Peyer's patch (tissue), 4 donors: ENCODE results near the gene ANXA6. TPM values are rescaled to one million over a fixed set of nuclear protein-coding genes. Genes with fewer than 3 reads are reported as not detected.
"Not testable (repeated sequence)": the region's sequence is repeated elsewhere in the genome, so short reads cannot be mapped to it uniquely, and the experiment has no call there.

Source experiments
- DNase-seq, 3 donors: peaks; one replicate each; pipeline ENCODE4 v3.0.0-alpha.2; 2017 to 2019
- H3K27ac ChIP-seq, 4 donors: fragments of 200-600 bp; sonication (generic); one replicate each; pipeline ENCODE4 v1.5.1; 2016 to 2019
- H3K27me3 ChIP-seq, 2 donors: fragments of 200-600 bp; sonication (generic); one replicate each; pipeline ENCODE4 v1.5.1; 2019
- H3K36me3 ChIP-seq, 3 donors: fragments of 200-600 bp; sonication (generic); one replicate each; pipeline ENCODE4 v1.5.1; 2016 to 2019
- H3K4me1 ChIP-seq, 4 donors: fragments of 200-600 bp; sonication (generic); one replicate each; pipeline ENCODE4 v1.5.1; 2016 to 2019
- H3K4me3 ChIP-seq, 4 donors: fragments of 200-600 bp; sonication (generic); 1 replicate in 3 of 4; 2 replicates in 1 of 4; pipeline ENCODE4 v1.5.1; 2016 to 2019; ENCODE audit warnings: mild to moderate bottlenecking in 1 of 4
- H3K9me3 ChIP-seq, 4 donors: fragments of 200-600 bp; sonication (generic); one replicate each; pipeline ENCODE4 v1.5.1; 2016 to 2019; ENCODE audit warnings: mild to moderate bottlenecking in 1 of 4
- CTCF ChIP-seq, 6 experiments: fragments of 450-650 bp in 4 of 6; fragments of 200-600 bp in 2 of 6; sonication (generic) in 1 of 6; IDR thresholded peaks; one replicate each; pipeline ENCODE4 v1.5.1; 2017 to 2019; ENCODE audit warnings: antibody characterized with exemption in 6 of 6, mild to moderate bottlenecking in 3 of 6, moderate library complexity in 1 of 6
- POLR2A ChIP-seq, 2 donors: fragments of 450-650 bp; IDR thresholded peaks; one replicate each; pipeline ENCODE4 v1.5.1; 2017; ENCODE audit warnings: antibody characterized with exemption in 2 of 2, mild to moderate bottlenecking in 2 of 2, moderate library complexity in 2 of 2
- total RNA-seq, 4 donors: library from RNA; depleted of rRNA; stranded (reverse); fragments of >200 nt; gene quantifications; one replicate each; pipeline ENCODE4 v1.1.0, GENCODE V29; 2016

Gene ANXA6
- total RNA-seq, 4 donors from 2014 or later: 11.2 to 228 (median 30.1) TPM

DNA sequence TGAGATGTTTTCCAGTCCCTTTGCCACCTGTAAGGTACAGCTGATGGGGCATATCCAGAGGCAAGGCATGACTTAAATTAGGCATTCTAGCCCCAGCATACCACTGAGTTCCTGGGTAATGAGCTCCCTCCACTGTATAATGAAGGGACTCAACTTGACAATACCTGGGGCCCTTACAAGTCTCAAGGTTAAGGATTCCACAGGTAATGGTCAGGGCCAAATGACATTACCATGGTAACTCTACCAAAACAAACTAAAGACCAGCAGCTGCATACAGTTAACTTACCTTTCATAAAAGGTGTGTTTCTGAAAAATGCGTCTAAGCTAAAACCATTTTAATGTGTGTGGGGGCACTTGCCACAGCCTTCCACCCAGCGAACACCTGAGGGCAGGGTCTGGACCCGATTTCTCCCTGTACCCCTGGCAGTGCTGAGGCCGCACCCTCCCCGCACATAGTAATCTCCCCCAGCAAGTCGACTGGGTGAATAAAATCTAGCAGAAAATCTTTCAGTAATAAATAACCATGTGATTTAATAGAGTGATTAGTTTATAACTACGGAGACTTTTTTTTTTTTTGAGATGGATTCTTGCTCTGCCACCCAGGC is 42.1 kb upstream of the ANXA6 start:
- TF ChIP-seq POLR2A (IDR thresholded peaks at IDR 0.05) (no peak), CTCF (IDR thresholded peaks at IDR 0.05) (no peak)
- H3K27ac ChIP-seq: no peak overlapping the region
- H3K36me3 ChIP-seq: peaks cover 0 to 29% (median 0%) of the 10 kb centered on the region in 3 donors
- H3K4me1 ChIP-seq: peaks cover 0 to 5% (median 2%) of the 10 kb centered on the region in 4 donors
- H3K9me3 ChIP-seq: no peaks in the 10 kb centered on the region
- peak in 1 of 3 donors; percentile 14 for DNase-seq
- no peaks in the 10 kb centered on the region for H3K27me3 ChIP-seq
- H3K4me3 ChIP-seq: no peak overlapping the region

DNA sequence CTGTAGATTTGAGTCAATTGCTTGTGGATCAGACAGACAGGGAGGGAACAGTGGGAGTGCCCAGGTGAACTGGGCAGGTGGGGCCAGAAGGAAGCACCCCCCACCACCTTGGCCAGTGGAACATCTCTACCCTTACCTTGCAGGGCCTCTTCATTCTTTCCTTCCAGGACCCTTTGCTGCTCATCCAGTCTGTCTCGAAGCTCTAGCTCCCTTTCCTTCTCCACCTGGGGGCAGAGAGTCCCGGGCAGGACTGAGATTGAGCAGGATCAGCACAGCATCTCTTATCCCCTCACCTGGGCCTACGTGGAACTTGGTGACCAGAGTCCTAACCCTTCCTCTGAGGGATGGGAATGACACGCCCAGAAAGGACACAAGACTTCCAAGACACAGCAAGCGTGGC is 41.3 kb upstream of the ANXA6 start:
- H3K27ac ChIP-seq: no peak overlapping the region
- H3K4me3 ChIP-seq: no peak overlapping the region
- H3K4me1 ChIP-seq: peaks cover 0 to 5% (median 2%) of the 10 kb centered on the region in 4 donors
- no peaks in the 10 kb centered on the region for H3K27me3 ChIP-seq
- DNase-seq: peak in 1 of 3 donors; percentile 13
- H3K9me3 ChIP-seq: no peaks in the 10 kb centered on the region
- H3K36me3 ChIP-seq: peaks cover 0 to 29% (median 0%) of the 10 kb centered on the region in 3 donors
- TF ChIP-seq CTCF (IDR thresholded peaks at IDR 0.05) (no peak), POLR2A (IDR thresholded peaks at IDR 0.05) (no peak)

DNA sequence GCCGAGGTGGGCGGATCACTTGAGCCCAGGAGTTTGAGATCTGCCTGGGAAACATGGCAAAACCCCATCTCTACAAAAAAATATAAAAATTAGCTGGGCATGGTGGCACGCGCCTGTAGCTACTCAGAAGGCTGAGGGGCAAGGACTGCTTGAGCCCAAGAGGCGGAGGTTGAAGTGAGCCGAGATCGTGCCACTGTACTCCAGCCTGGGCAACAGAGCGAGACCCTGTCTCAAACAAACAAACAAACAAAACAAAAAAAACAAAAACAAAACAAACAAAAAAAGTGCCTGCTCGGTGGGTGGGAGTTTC is 39.7 kb upstream of the ANXA6 start:
- not testable (repeated sequence) for H3K4me1 ChIP-seq, H3K4me3 ChIP-seq, H3K9me3 ChIP-seq, H3K27me3 ChIP-seq
- DNase-seq: peak in 1 of 3 donors; percentile 14
- H3K36me3 ChIP-seq: peaks cover 0 to 29% (median 0%) of the 10 kb centered on the region in 3 donors
- H3K27ac ChIP-seq: peak overlapping the region in 1 of 4 donors; percentile 62

GRCh38 chr5:151196556-151197290 is 39.1 kb upstream of the ANXA6 start:
- Histone ChIP-seq H3K4me3 (no peak overlapping the region), H3K4me1 (no peaks in the 10 kb centered on the region), H3K36me3 (peaks cover 0 to 29% (median 0%) of the 10 kb centered on the region in 3 donors), H3K9me3 (no peaks in the 10 kb centered on the region), H3K27me3 (no peaks in the 10 kb centered on the region), H3K27ac (peak overlapping the region in 1 of 4 donors; percentile 62)
- peak in 2 of 3 donors; percentile 67 to 69 for DNase-seq
- TF ChIP-seq POLR2A (IDR thresholded peaks at IDR 0.05) (no peak), CTCF (IDR thresholded peaks at IDR 0.05) (no peak)

- Histone ChIP-seq H3K36me3 (peaks cover 0 to 20% (median 0%) of the 10 kb centered on the region in 3 donors), H3K4me1 (no peaks in the 10 kb centered on the region), H3K9me3 (no peaks in the 10 kb centered on the region), H3K27ac (peak overlapping the region in 1 of 4 donors; percentile 62), H3K4me3 (no peak overlapping the region), H3K27me3 (no peaks in the 10 kb centered on the region)
- peak in 1 of 3 donors; percentile 12 for DNase-seq
- TF ChIP-seq CTCF (IDR thresholded peaks at IDR 0.05) (no peak), POLR2A (IDR thresholded peaks at IDR 0.05) (no peak)
Observed at GRCh38 chr5:151195622-151196021, 38.0 kb upstream of the ANXA6 start.

GRCh38 chr5:151192626-151193025 is 35.0 kb upstream of the ANXA6 start:
- no peaks in the 10 kb centered on the region for H3K9me3 ChIP-seq
- H3K4me3 ChIP-seq: no peak overlapping the region

More at GRCh38 chr5:151192626-151193025, 35.0 kb upstream of the ANXA6 start:
- H3K27ac ChIP-seq: no peak overlapping the region
- H3K27me3 ChIP-seq: no peaks in the 10 kb centered on the region
- TF ChIP-seq CTCF (IDR thresholded peaks at IDR 0.05) (no peak), POLR2A (IDR thresholded peaks at IDR 0.05) (no peak)
- H3K36me3 ChIP-seq: peaks cover 0 to 3% (median 0%) of the 10 kb centered on the region in 3 donors
- H3K4me1 ChIP-seq: no peaks in the 10 kb centered on the region
- DNase-seq: no peak
